ENCODE results near the gene TMBIM1. TPM values are rescaled to one million over a fixed set of nuclear protein-coding genes. Genes with fewer than 3 reads are reported as not detected.

Gene TMBIM1
- total RNA-seq, 6 experiments from 2014 or later = 101 to 160 (median 126) TPM

- ATAC-seq (no peak), DNase-seq (no peak)
- 86% methylated on average over 8 of the region's 18 CpGs for WGBS (ENCODE audit: insufficient coverage, low coverage, low lambda C conversion rate, missing lambda C conversion rate)
- TF ChIP-seq POLR2A (IDR thresholded peaks at IDR 0.05) (no peak), CTCF (IDR thresholded peaks at IDR 0.05) (no peak)
- intact Hi-C loops (cut with DNase I) = no loop called here
- peak overlapping the region in 1 of 3 donors; percentile 18 for H3K27ac ChIP-seq
- H3K36me3 ChIP-seq = no peaks in the 10 kb centered on the region
- no peaks in the 10 kb centered on the region for H3K9me3 ChIP-seq
- H3K27me3 ChIP-seq = no peaks in the 10 kb centered on the region
- H3K4me3 ChIP-seq = no peak overlapping the region
- peaks cover 0 to 74% (median 18%) of the 10 kb centered on the region in 4 donors for H3K4me1 ChIP-seq
Observed at GRCh38 chr2:218329027-218329825, 36.9 kb upstream of the TMBIM1 start.

GRCh38 chr2:218328294-218328693, 36.0 kb upstream of the TMBIM1 start:
- TF ChIP-seq CTCF (IDR thresholded peaks at IDR 0.05) (no peak), POLR2A (IDR thresholded peaks at IDR 0.05) (no peak)
- H3K27ac ChIP-seq = no peak overlapping the region
- intact Hi-C loops (cut with DNase I) = no loop called here
- ATAC-seq (no peak), DNase-seq (no peak)
- H3K27me3 ChIP-seq = no peaks in the 10 kb centered on the region
- WGBS (ENCODE audit: insufficient coverage, low coverage, low lambda C conversion rate, missing lambda C conversion rate) = 86% methylated on average over 2 of the region's 2 CpGs
- peaks cover 0 to 71% (median 14%) of the 10 kb centered on the region in 4 donors for H3K4me1 ChIP-seq
- H3K9me3 ChIP-seq = no peaks in the 10 kb centered on the region
- no peak overlapping the region for H3K4me3 ChIP-seq
- H3K36me3 ChIP-seq = no peaks in the 10 kb centered on the region

GRCh38 chr2:218327451-218328210, 35.3 kb upstream of the TMBIM1 start:
- no peak for DNase-seq
- Histone ChIP-seq H3K9me3 (no peaks in the 10 kb centered on the region), H3K27ac (no peak overlapping the region), H3K27me3 (no peaks in the 10 kb centered on the region), H3K4me3 (no peak overlapping the region), H3K36me3 (no peaks in the 10 kb centered on the region), H3K4me1 (peaks cover 0 to 71% (median 12%) of the 10 kb centered on the region in 4 donors)
- 46% methylated on average over 7 of the region's 11 CpGs for WGBS (ENCODE audit: insufficient coverage, low coverage, low lambda C conversion rate, missing lambda C conversion rate)
- intact Hi-C loops (cut with DNase I) = no loop called here
- no peak for TF ChIP-seq CTCF (IDR thresholded peaks at IDR 0.05)
- TF ChIP-seq POLR2A (IDR thresholded peaks at IDR 0.05) = no peak
- ATAC-seq = no peak

- Histone ChIP-seq H3K36me3 (no peaks in the 10 kb centered on the region), H3K4me1 (peaks cover 0 to 72% (median 15%) of the 10 kb centered on the region in 4 donors), H3K4me3 (no peak overlapping the region), H3K9me3 (no peaks in the 10 kb centered on the region), H3K27ac (no peak overlapping the region), H3K27me3 (no peaks in the 10 kb centered on the region)
- intact Hi-C loops (cut with DNase I) = no loop called here
- WGBS (ENCODE audit: insufficient coverage, low coverage, low lambda C conversion rate, missing lambda C conversion rate) = 43% methylated on average over 1 of the region's 2 CpGs
- DNase-seq (no peak), ATAC-seq (no peak)
- TF ChIP-seq POLR2A (IDR thresholded peaks at IDR 0.05) = no peak
- TF ChIP-seq CTCF (IDR thresholded peaks at IDR 0.05) = no peak
Observed at GRCh38 chr2:218326315-218326714, 34.0 kb upstream of the TMBIM1 start.

Data from right lobe of liver (tissue), 6 donors.